Heart left ventricle (tissue), 16 donors: ENCODE data around the gene GDF7. TPM values are rescaled to one million over a fixed set of nuclear protein-coding genes. Genes with fewer than 3 reads are reported as not detected.

ENCODE experiments used
- ATAC-seq, 4 donors: fragments of 200-7000 bp; cut with Tn5 transposase; one replicate each; pipeline ENCODE4 v1.9.1; 2020 to 2022; ENCODE audit warnings: moderate library complexity in 4 of 4, mild to moderate bottlenecking in 3 of 4, moderate number of reproducible peaks in 1 of 4
- DNase-seq, 5 donors: peaks; one replicate each; pipeline ENCODE4 v3.0.0-alpha.2; 2020
- H3K27ac ChIP-seq, 12 donors: fragments of 200-600 bp; sonication (generic) in 4 of 12; one replicate each; pipeline versions ENCODE4 v1.5.0 to v1.8.0; 2016 to 2022; ENCODE audit warnings: mild to moderate bottlenecking in 2 of 12
- H3K27me3 ChIP-seq, 9 donors: fragments of 200-600 bp; sonication (generic) in 2 of 9; one replicate each; pipeline versions ENCODE4 v1.5.1 to v1.8.0; 2016 to 2022; ENCODE audit warnings: mild to moderate bottlenecking in 3 of 9
- H3K36me3 ChIP-seq, 9 donors: fragments of 200-600 bp; sonication (generic) in 2 of 9; one replicate each; pipeline versions ENCODE4 v1.5.0 to v1.8.0; 2018 to 2022; ENCODE audit warnings: mild to moderate bottlenecking in 2 of 9
- H3K4me1 ChIP-seq, 12 donors: fragments of 200-600 bp; sonication (generic) in 4 of 12; one replicate each; pipeline versions ENCODE4 v1.5.0 to v1.8.0; 2016 to 2022; ENCODE audit warnings: mild to moderate bottlenecking in 3 of 12
- H3K4me3 ChIP-seq, 12 donors: fragments of 200-600 bp; sonication (generic) in 4 of 12; one replicate each; pipeline versions ENCODE4 v1.5.0 to v1.8.0; 2017 to 2022; ENCODE audit warnings: mild to moderate bottlenecking in 9 of 12, moderate library complexity in 4 of 12
- H3K9me3 ChIP-seq, 12 donors: fragments of 200-600 bp; sonication (generic) in 4 of 12; one replicate each; pipeline versions ENCODE4 v1.5.0 to v1.8.0; 2016 to 2022; ENCODE audit warnings: mild to moderate bottlenecking in 1 of 12
- POLR2A ChIP-seq, 2 donors: fragments of 450-650 bp; IDR thresholded peaks; one replicate each; pipeline ENCODE4 v1.6.1; 2017; ENCODE audit warnings: antibody characterized with exemption in 2 of 2, mild to moderate bottlenecking in 2 of 2, moderate library complexity in 2 of 2
- WGBS, 4 donors: extraction: QIAGEN DNeasy Blood & Tissue Kit in 2 of 4; methylation state at CpG; one replicate each; pipeline versions ENCODE4 v1.1.5 to v1.1.7; 2013 to 2018; 5-methylcytosine and 5-hydroxymethylcytosine counted together
- intact Hi-C, 10 donors: fragments of 100-400 bp; cut with DNase I; formaldehyde crosslinking; loops; one replicate each; pipeline versions ENCODE4 v1.11.1 to v1.14.2; 2022
- polyA plus RNA-seq, 2 donors: library from polyadenylated mRNA; stranded (reverse); fragments of 200-250 nt; gene quantifications; one replicate each; pipeline ENCODE4 v1.2.3, GENCODE V29; 2013
- total RNA-seq, 9 donors: library from RNA; depleted of rRNA in 2 of 9; stranded (reverse); fragments of >200 nt in 2 of 9; fragmentation: NEBNext Ultra II Directional in 3 of 9; extraction: Animal tissue kit (Norgen Biotek cat#: 25700) in 3 of 9; gene quantifications; one replicate each; pipeline versions ENCODE4 v1.1.0 to v1.2.4, GENCODE V29; 2016 to 2023
- TF ChIP-seq, protein P1 (sequence below), 12 donors: fragments of 200-600 bp; sonication (generic) in 4 of 12; IDR thresholded peaks; one replicate each; pipeline versions ENCODE4 v1.5.0 to v1.8.0; 2018 to 2022; ENCODE audit warnings: antibody characterized with exemption in 12 of 12, mild to moderate bottlenecking in 5 of 12
- donor health status: ischemic (EF 13 %, LVEDD 7.1; RV severe dilation, severe dysfunction).
- donor health status: healthy with polysubstance abuse.
- donor health status: DM: no; HTN: yes; CAD: no.
- donor health status: DM: no; HTN: no; CAD: no.
- donor health status: ischemic (EF 25% LVEDD 6.9; RV normal size, moderate dysfunction).
- donor health status: ischemic (EF 25% LVEDD 5.7; RV mildly dilated, moderate dysfunction).
- donor health status: healthy.
- donor health status: DM: yes; HTN: yes; CAD: no.
- donor health status: ischemic (EF 35%, LVEDD 5.7; RV mildly dilated, moderate dysfunction).
- donor health status: nonischemic (EF 11% LVEDD 7.7; RV severe dilation, severe dysfunction).
- donor health status: DM: yes; HTN: yes; CAD: no.
- donor health status: PGD.
- donor health status: ischemic (EF 29% LVEDD 5.4; RV normal size, mild dysfunction).
- donor health status: nonischemic (EF 23%, LVEDD 6.1; RV moderate dilation, normal function).

Gene GDF7
- total and polyA plus RNA-seq, 11 donors, result 0.14 to 1.6 (median 0.55) TPM

DNA sequence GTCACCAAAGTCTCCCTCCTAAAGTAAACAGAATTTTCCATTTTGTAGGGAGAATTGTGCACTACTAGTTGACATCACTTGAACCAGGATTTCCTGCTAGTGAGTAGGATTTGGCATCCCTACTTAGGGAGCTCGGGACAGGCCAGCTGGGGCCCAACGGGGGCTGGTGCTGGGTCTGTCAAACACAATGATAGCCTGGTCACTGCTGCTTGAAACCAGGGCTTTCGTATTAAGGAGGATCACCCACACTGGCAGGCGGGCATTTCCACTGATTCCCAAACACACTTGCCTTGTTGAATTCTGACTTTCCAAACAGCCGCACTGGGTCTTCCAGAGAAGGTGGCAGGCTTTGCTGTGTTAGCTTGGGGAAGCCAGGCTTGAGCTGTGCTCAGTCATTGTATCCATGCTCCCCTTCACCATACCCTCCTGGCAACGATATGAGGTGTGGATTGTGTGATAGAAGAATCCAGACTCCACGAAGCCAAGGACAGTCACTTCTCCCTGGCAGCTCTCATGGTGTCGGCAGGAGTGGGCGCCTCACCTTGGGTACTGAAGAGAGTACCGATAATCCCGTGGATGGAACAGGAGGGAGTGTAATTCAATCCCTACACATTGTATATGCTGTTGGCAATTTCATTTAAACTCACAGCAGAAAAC lies 7.5 kb downstream of the GDF7 start:
- H3K27me3 ChIP-seq, result peaks cover 15 to 49% (median 40%) of the 10 kb centered on the region in 9 donors
- peak overlapping the region in 11 of 12 donors; percentile 18 to 81 (median 59) for H3K27ac ChIP-seq
- no peak overlapping the region for H3K4me3 ChIP-seq
- 59 to 68% (median 65%) methylated on average over 10 to 11 of the region's 11 CpGs for WGBS, 4 donors
- H3K36me3 ChIP-seq, result peaks cover 0 to 3% (median 0%) of the 10 kb centered on the region in 9 donors
- intact Hi-C loops, result no loop called here
- no peaks in the 10 kb centered on the region for H3K9me3 ChIP-seq
- H3K4me1 ChIP-seq, result peaks cover 0 to 40% (median 15%) of the 10 kb centered on the region in 12 donors
- TF ChIP-seq, protein P1, sequence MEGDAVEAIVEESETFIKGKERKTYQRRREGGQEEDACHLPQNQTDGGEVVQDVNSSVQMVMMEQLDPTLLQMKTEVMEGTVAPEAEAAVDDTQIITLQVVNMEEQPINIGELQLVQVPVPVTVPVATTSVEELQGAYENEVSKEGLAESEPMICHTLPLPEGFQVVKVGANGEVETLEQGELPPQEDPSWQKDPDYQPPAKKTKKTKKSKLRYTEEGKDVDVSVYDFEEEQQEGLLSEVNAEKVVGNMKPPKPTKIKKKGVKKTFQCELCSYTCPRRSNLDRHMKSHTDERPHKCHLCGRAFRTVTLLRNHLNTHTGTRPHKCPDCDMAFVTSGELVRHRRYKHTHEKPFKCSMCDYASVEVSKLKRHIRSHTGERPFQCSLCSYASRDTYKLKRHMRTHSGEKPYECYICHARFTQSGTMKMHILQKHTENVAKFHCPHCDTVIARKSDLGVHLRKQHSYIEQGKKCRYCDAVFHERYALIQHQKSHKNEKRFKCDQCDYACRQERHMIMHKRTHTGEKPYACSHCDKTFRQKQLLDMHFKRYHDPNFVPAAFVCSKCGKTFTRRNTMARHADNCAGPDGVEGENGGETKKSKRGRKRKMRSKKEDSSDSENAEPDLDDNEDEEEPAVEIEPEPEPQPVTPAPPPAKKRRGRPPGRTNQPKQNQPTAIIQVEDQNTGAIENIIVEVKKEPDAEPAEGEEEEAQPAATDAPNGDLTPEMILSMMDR (IDR thresholded peaks at IDR 0.05), result no peak
- TF ChIP-seq POLR2A (IDR thresholded peaks at IDR 0.05), result no peak
- DNase-seq (no peak), ATAC-seq (no peak)

GRCh38 chr2:20674974-20675679 lies 8.2 kb downstream of the GDF7 start:
- Histone ChIP-seq H3K27ac (peak overlapping the region; percentile 32 to 81 (median 62)), H3K36me3 (peaks cover 0 to 3% (median 0%) of the 10 kb centered on the region in 9 donors), H3K27me3 (peaks cover 10 to 42% (median 33%) of the 10 kb centered on the region in 9 donors), H3K4me3 (no peak overlapping the region), H3K4me1 (peaks cover 0 to 38% (median 15%) of the 10 kb centered on the region in 12 donors), H3K9me3 (no peaks in the 10 kb centered on the region)
- no peak for TF ChIP-seq POLR2A (IDR thresholded peaks at IDR 0.05)
- TF ChIP-seq, protein P1 (IDR thresholded peaks at IDR 0.05), result no peak
- ATAC-seq (peak; percentile 61 to 90 (median 80)), DNase-seq (peak; percentile 57 to 85 (median 76))
- WGBS, 4 donors, result 40 to 54% (median 47%) methylated on average over 16 of the region's 16 CpGs
- intact Hi-C loops, result no loop called here

DNA sequence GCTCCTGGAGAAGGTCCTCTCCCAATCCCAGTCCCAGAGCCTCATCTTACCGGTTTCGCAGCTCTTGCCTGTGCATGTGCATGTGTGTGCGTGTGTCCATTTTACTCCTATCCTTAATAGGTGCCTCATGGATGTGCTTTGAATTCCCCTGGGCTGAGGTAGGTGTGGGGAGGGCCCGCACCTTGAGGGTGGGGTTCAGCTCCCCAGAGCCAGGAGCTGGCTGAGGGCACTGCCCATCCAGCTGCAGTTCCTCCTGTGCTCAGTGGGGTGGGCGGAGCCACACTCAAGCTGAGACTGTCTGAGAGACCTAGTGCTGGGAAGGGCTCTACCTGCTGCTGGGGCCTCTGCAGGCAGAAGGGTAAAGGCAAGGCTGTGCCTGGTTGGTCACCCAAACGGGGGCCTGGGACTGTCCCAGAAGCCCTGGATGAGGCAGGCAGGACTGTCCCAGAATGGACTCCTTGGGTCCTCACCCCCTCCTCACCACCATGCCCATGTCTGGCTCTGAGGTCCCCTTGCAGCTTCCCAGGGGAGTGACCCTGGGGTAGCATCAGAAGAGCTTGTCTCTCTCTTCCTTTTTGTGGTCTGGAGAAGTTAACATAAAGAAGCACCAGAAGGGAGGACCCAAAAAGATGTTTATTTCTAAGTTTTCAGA lies 8.9 kb downstream of the GDF7 start:
- Histone ChIP-seq H3K27ac (peak overlapping the region; percentile 32 to 81 (median 62)), H3K27me3 (peaks cover 3 to 35% (median 26%) of the 10 kb centered on the region in 9 donors), H3K9me3 (no peaks in the 10 kb centered on the region), H3K4me1 (peaks cover 0 to 34% (median 15%) of the 10 kb centered on the region in 12 donors), H3K4me3 (no peak overlapping the region), H3K36me3 (peaks cover 0 to 7% (median 0%) of the 10 kb centered on the region in 9 donors)
- TF ChIP-seq POLR2A (IDR thresholded peaks at IDR 0.05), result no peak
- TF ChIP-seq, protein P1 (IDR thresholded peaks at IDR 0.05), result no peak
- DNase-seq, result no peak
- intact Hi-C loops, result no loop called here
- peak in 2 of 4 donors; percentile 14 to 27 for ATAC-seq
- 72 to 84% (median 78%) methylated on average over 5 to 6 of the region's 6 CpGs for WGBS, 4 donors
